GM18498 (cell line): Measurements from ENCODE around the gene WNT2.
"Not testable (repeated sequence)": the region's sequence is repeated elsewhere in the genome, so short reads cannot be mapped to it uniquely, and the experiment has no call there.

Source experiments
- ATAC-seq: cut with Tn5 transposase; IDR thresholded peaks from one replicate; pipeline ENCODE4 v1.9.1; 2021; ENCODE audit warnings: mild to moderate bottlenecking, moderate library complexity; ENCODE audit not compliant: unreplicated experiment

Gene WNT2

GRCh38 chr7:117312593-117313580, 10.0 kb downstream of the WNT2 start:
- no peak for ATAC-seq

- no peak for ATAC-seq
Measured at GRCh38 chr7:117308891-117309290, 14.0 kb downstream of the WNT2 start.

GRCh38 chr7:117302396-117302795, 20.5 kb downstream of the WNT2 start:
- ATAC-seq: no peak

- ATAC-seq: not testable (repeated sequence)
Measured at GRCh38 chr7:117300506-117300905, 22.4 kb downstream of the WNT2 start.

- ATAC-seq: no peak
Measured at GRCh38 chr7:117297606-117298005, 25.3 kb downstream of the WNT2 start.

GRCh38 chr7:117296066-117296465, 26.8 kb downstream of the WNT2 start:
- no peak for ATAC-seq

GRCh38 chr7:117285826-117286225, 37.0 kb downstream of the WNT2 start:
- no peak for ATAC-seq

- ATAC-seq: no peak
Measured at GRCh38 chr7:117284692-117285091, 38.2 kb downstream of the WNT2 start.

GRCh38 chr7:117283779-117284178, 39.1 kb downstream of the WNT2 start:
- ATAC-seq: no peak

GRCh38 chr7:117283371-117283770, 39.5 kb downstream of the WNT2 start:
- ATAC-seq: no peak

- ATAC-seq: no peak
Measured at GRCh38 chr7:117282239-117282812, 40.5 kb downstream of the WNT2 start.

GRCh38 chr7:117281562-117281961, 41.3 kb downstream of the WNT2 start:
- ATAC-seq: no peak

GRCh38 chr7:117279931-117280557, 42.8 kb downstream of the WNT2 start:
- ATAC-seq: no peak

- no peak for ATAC-seq
Measured at GRCh38 chr7:117279203-117279602, 43.7 kb downstream of the WNT2 start.

GRCh38 chr7:117278040-117278439, 44.8 kb downstream of the WNT2 start:
- ATAC-seq: no peak

GRCh38 chr7:117277576-117277975, 45.3 kb downstream of the WNT2 start:
- ATAC-seq: no peak

- no peak for ATAC-seq
Measured at GRCh38 chr7:117274951-117275350, 47.9 kb downstream of the WNT2 start.

- ATAC-seq: no peak
Measured at GRCh38 chr7:117273814-117274225, 49.0 kb downstream of the WNT2 start.

- ATAC-seq: no peak
Measured at GRCh38 chr7:117273325-117273724, 49.5 kb downstream of the WNT2 start.

GRCh38 chr7:117272017-117272759, 50.7 kb downstream of the WNT2 start:
- no peak for ATAC-seq

GRCh38 chr7:117271566-117271965, 51.3 kb downstream of the WNT2 start:
- ATAC-seq: no peak
